Nephron (organoid): Measurements from ENCODE around the gene TGFBR3L.

ENCODE experiments used
- H3K27ac Mint-ChIP-seq, 3 experiments: 2 replicates each; pipeline ENCODE4 v1.8.0; 2020; ENCODE audit warnings: mixed read lengths in 3 of 3, mild to moderate bottlenecking in 2 of 3, moderate library complexity in 1 of 3
- H3K27me3 Mint-ChIP-seq: 2 replicates; pipeline ENCODE4 v1.8.0; 2021; ENCODE audit warnings: low read depth, mild to moderate bottlenecking, moderate library complexity, mixed read lengths
- H3K36me3 Mint-ChIP-seq: 2 replicates; pipeline ENCODE4 v1.8.0; 2020; ENCODE audit warnings: low read depth, mixed read lengths
- H3K4me1 Mint-ChIP-seq: 2 replicates; pipeline ENCODE4 v1.8.0; 2020; ENCODE audit warnings: mixed read lengths
- H3K4me3 Mint-ChIP-seq, 3 experiments: 2 replicates each; pipeline ENCODE4 v1.8.0; 2020; ENCODE audit warnings: mild to moderate bottlenecking in 3 of 3, mixed read lengths in 3 of 3, moderate library complexity in 2 of 3
- H3K9me3 Mint-ChIP-seq: 2 replicates; pipeline ENCODE4 v1.8.0; 2020; ENCODE audit warnings: mixed read lengths
- CTCF ChIP-seq, 3 experiments: fragments of 200-600 bp; sonication (generic); IDR thresholded peaks; one replicate each; pipeline ENCODE4 v1.5.0; 2021; ENCODE audit warnings: antibody characterized with exemption in 3 of 3; ENCODE audit not compliant: unreplicated experiment in 3 of 3

The TGFBR3L gene

GRCh38 chr19:7934766-7935165 is 20.1 kb downstream of the TGFBR3L start:
- TF ChIP-seq CTCF (IDR thresholded peaks at IDR 0.05; ENCODE audit: unreplicated experiment in 3 of 3): no peak
- H3K4me3 Mint-ChIP-seq: no peak overlapping the region

GRCh38 chr19:7940841-7941240 is 26.2 kb downstream of the TGFBR3L start:
- Mint-ChIP-seq H3K9me3 (no peaks in the 10 kb centered on the region), H3K4me3 (peak overlapping the region; percentile 68 to 82 (median 73)), H3K27me3 (no peaks in the 10 kb centered on the region), H3K4me1 (peaks cover 7% of the 10 kb centered on the region), H3K36me3 (peaks cover 29% of the 10 kb centered on the region), H3K27ac (no peak overlapping the region)
- no peak for TF ChIP-seq CTCF (IDR thresholded peaks at IDR 0.05; ENCODE audit: unreplicated experiment in 3 of 3)

More at GRCh38 chr19:7934766-7935165, 20.1 kb downstream of the TGFBR3L start:
- Mint-ChIP-seq H3K27me3 (no peaks in the 10 kb centered on the region), H3K4me1 (no peaks in the 10 kb centered on the region), H3K27ac (no peak overlapping the region), H3K9me3 (no peaks in the 10 kb centered on the region), H3K36me3 (peaks cover 22% of the 10 kb centered on the region)

GRCh38 chr19:7941895-7942596 is 27.4 kb downstream of the TGFBR3L start:
- Mint-ChIP-seq H3K9me3 (no peaks in the 10 kb centered on the region), H3K27me3 (no peaks in the 10 kb centered on the region), H3K4me1 (peaks cover 7% of the 10 kb centered on the region), H3K36me3 (peaks cover 23% of the 10 kb centered on the region), H3K4me3 (peak overlapping the region; percentile 87 to 90 (median 88)), H3K27ac (no peak overlapping the region)
- no peak for TF ChIP-seq CTCF (IDR thresholded peaks at IDR 0.05; ENCODE audit: unreplicated experiment in 3 of 3)

GRCh38 chr19:7942981-7943443 is 28.4 kb downstream of the TGFBR3L start:
- H3K4me1 Mint-ChIP-seq: peaks cover 7% of the 10 kb centered on the region
- H3K4me3 Mint-ChIP-seq: peak overlapping the region; percentile 87 to 90 (median 88)
- H3K36me3 Mint-ChIP-seq: peaks cover 17% of the 10 kb centered on the region
- H3K27me3 Mint-ChIP-seq: no peaks in the 10 kb centered on the region
- no peaks in the 10 kb centered on the region for H3K9me3 Mint-ChIP-seq
- TF ChIP-seq CTCF (IDR thresholded peaks at IDR 0.05; ENCODE audit: unreplicated experiment in 3 of 3): no peak
- H3K27ac Mint-ChIP-seq: peak overlapping the region; percentile 50 to 83 (median 75)

- Mint-ChIP-seq H3K4me1 (peaks cover 7% of the 10 kb centered on the region), H3K27me3 (no peaks in the 10 kb centered on the region), H3K4me3 (peak within 1 kb of the TSS; percentile 87 to 90 (median 88)), H3K36me3 (peaks cover 16% of the 10 kb centered on the region), H3K27ac (peak within 1 kb of the TSS; percentile 50 to 83 (median 75)), H3K9me3 (no peaks in the 10 kb centered on the region)
- no peak for TF ChIP-seq CTCF (IDR thresholded peaks at IDR 0.05; ENCODE audit: unreplicated experiment in 3 of 3)
Measured at GRCh38 chr19:7943444-7944176, 29.0 kb downstream of the TGFBR3L start, which contains the start of gene TIMM44. Gene TIMM44 (minus strand): TSS chr19:7943666. CDS start chr19:7943651, 15 bp downstream.
